ENCODE data around the gene FOXM1. TPM values are rescaled to one million over a fixed set of nuclear protein-coding genes. Genes with fewer than 3 reads are reported as not detected.

Gene FOXM1
- total RNA-seq, 2 donors from 2014 or later, result 0.24 to 0.79 TPM

GRCh38 chr12:2853626-2854025 lies 23.3 kb downstream of the FOXM1 start:
- intact Hi-C loops (cut with DNase I), result loop anchor here in 1 of 2 donors (10.0 kb wide), 1 partner anchor 181 kb away; no protein-coding TSS in a partner anchor
- DNase-seq (ENCODE audit: low spot score), result peak; percentile 93

- intact Hi-C loops (cut with DNase I), result loop anchor here in 1 of 2 donors (10.0 kb wide), 1 partner anchor 183 kb away; no protein-coding TSS in a partner anchor
- DNase-seq (ENCODE audit: low spot score), result peak; percentile 11
Measured at GRCh38 chr12:2851931-2852330, 25.0 kb downstream of the FOXM1 start.

- intact Hi-C loops (cut with DNase I), result no loop called here
- DNase-seq (ENCODE audit: low spot score), result peak; percentile 80
Measured at GRCh38 chr12:2845280-2845679, 31.7 kb downstream of the FOXM1 start.

GRCh38 chr12:2844786-2845185 lies 32.2 kb downstream of the FOXM1 start:
- DNase-seq (ENCODE audit: low spot score), result peak; percentile 60
- intact Hi-C loops (cut with DNase I), result no loop called here

- DNase-seq (ENCODE audit: low spot score), result no peak
- intact Hi-C loops (cut with DNase I), result no loop called here
Measured at GRCh38 chr12:2842948-2843347, 34.0 kb downstream of the FOXM1 start.

- DNase-seq (ENCODE audit: low spot score), result no peak
- intact Hi-C loops (cut with DNase I), result no loop called here
Measured at GRCh38 chr12:2841056-2841650, 35.8 kb downstream of the FOXM1 start.

- intact Hi-C loops (cut with DNase I), result no loop called here
- no peak for DNase-seq (ENCODE audit: low spot score)
Measured at GRCh38 chr12:2836574-2836973, 40.4 kb downstream of the FOXM1 start.

- no peak for DNase-seq (ENCODE audit: low spot score)
- intact Hi-C loops (cut with DNase I), result no loop called here
Measured at GRCh38 chr12:2835691-2836403, 41.1 kb downstream of the FOXM1 start.

GRCh38 chr12:2834581-2835491 lies 42.1 kb downstream of the FOXM1 start, which contains the start of gene NRIP2:
Gene NRIP2, minus strand, starts transcription at chr12:2835035. Its CDS starts 52 bp downstream, at chr12:2834983.
- intact Hi-C loops (cut with DNase I), result no loop called here
- DNase-seq (ENCODE audit: low spot score), result no peak

- DNase-seq (ENCODE audit: low spot score), result no peak
- intact Hi-C loops (cut with DNase I), result no loop called here
Measured at GRCh38 chr12:2833810-2834209, 43.2 kb downstream of the FOXM1 start.

GRCh38 chr12:2833327-2833726 lies 43.6 kb downstream of the FOXM1 start:
- intact Hi-C loops (cut with DNase I), result no loop called here
- DNase-seq (ENCODE audit: low spot score), result no peak

GRCh38 chr12:2832550-2833127 lies 44.3 kb downstream of the FOXM1 start:
- no peak for DNase-seq (ENCODE audit: low spot score)
- intact Hi-C loops (cut with DNase I), result no loop called here

- no peak for DNase-seq (ENCODE audit: low spot score)
- intact Hi-C loops (cut with DNase I), result no loop called here
Measured at GRCh38 chr12:2829275-2829674, 47.7 kb downstream of the FOXM1 start.

- intact Hi-C loops (cut with DNase I), result no loop called here
Measured at GRCh38 chr12:2826721-2827515, 50.1 kb downstream of the FOXM1 start.

GRCh38 chr12:2826036-2826435 lies 50.9 kb downstream of the FOXM1 start:
- intact Hi-C loops (cut with DNase I), result no loop called here
- DNase-seq (ENCODE audit: low spot score), result no peak

More at GRCh38 chr12:2826721-2827515, 50.1 kb downstream of the FOXM1 start:
- DNase-seq (ENCODE audit: low spot score), result no peak

- intact Hi-C loops (cut with DNase I), result no loop called here
- DNase-seq (ENCODE audit: low spot score), result no peak
Measured at GRCh38 chr12:2825132-2825531, 51.8 kb downstream of the FOXM1 start.

GRCh38 chr12:2824541-2824940 lies 52.4 kb downstream of the FOXM1 start:
- intact Hi-C loops (cut with DNase I), result no loop called here
- no peak for DNase-seq (ENCODE audit: low spot score)

- intact Hi-C loops (cut with DNase I), result loop anchor here in 1 of 2 donors (2.0 kb wide), 1 partner anchor 41 kb away; no protein-coding TSS in a partner anchor
- no peak for DNase-seq (ENCODE audit: low spot score)
Measured at GRCh38 chr12:2823483-2823882, 53.5 kb downstream of the FOXM1 start.

- intact Hi-C loops (cut with DNase I), result no loop called here
- DNase-seq (ENCODE audit: low spot score), result no peak
Measured at GRCh38 chr12:2820432-2820831, 56.5 kb downstream of the FOXM1 start.

Data from posterior vena cava (tissue), 2 donors.